Tibial nerve (tissue), 3 donors: Measurements from ENCODE around the gene MTTP.

ENCODE experiments used
- CTCF ChIP-seq, 5 experiments: fragments of 200-600 bp in 3 of 5; fragments of 450-650 bp in 2 of 5; sonication (generic) in 3 of 5; IDR thresholded peaks; one replicate each; pipeline ENCODE4 v1.5.1; 2016 to 2019; ENCODE audit warnings: antibody characterized with exemption in 5 of 5, mild to moderate bottlenecking in 3 of 5, moderate library complexity in 2 of 5
- POLR2A ChIP-seq, 2 donors: fragments of 450-650 bp; IDR thresholded peaks; one replicate each; pipeline ENCODE4 v1.6.1; 2017; ENCODE audit warnings: antibody characterized with exemption in 2 of 2, mild to moderate bottlenecking in 2 of 2, moderate library complexity in 2 of 2

DNA sequence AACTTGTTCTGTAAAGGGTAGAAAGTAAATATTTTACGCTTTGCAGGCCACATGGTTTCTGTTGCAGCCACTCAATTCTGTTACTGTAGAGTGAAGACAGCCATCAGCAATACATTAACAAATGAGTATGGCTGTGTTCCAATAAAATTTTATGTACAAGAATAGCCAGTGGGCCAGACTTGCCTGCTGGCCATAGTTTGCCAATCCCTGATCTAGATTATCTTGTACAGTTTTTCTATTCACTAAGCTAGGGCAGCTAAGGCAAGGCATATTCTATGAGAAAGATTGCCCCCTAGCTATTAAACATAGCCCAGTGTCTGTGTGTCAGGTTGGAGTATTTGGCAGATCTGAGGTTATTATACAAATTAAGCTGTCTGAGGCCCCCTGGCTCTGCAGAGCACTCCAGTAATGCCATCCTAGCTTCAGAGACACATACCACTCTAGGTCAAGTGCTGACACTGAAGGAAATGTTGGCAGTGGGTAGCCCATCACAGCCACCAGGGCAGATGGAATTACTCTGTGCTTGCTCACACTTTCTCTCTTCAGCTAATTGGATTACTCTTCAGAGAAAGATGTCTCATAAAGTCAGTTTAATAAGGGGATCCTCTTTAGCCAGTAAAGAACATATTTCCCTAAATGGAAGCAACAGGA is 40.7 kb downstream of the MTTP start:
- no peak for TF ChIP-seq CTCF (IDR thresholded peaks at IDR 0.05)
- no peak for TF ChIP-seq POLR2A (IDR thresholded peaks at IDR 0.05)
